ENCODE results near the gene LYAR. TPM values are rescaled to one million over a fixed set of nuclear protein-coding genes. Genes with fewer than 3 reads are reported as not detected.
"Not testable (repeated sequence)": the region's sequence is repeated elsewhere in the genome, so short reads cannot be mapped to it uniquely, and the experiment has no call there.

The LYAR gene
- total and polyA plus RNA-seq, 2 experiments from 2014 or later, result 6.7 to 12.2 TPM

GRCh38 chr4:4254666-4255065, 35.3 kb downstream of the LYAR start:
- no peaks in the 10 kb centered on the region for H3K36me3 ChIP-seq (replicated peaks; ENCODE audit: insufficient read depth, low read depth)

GRCh38 chr4:4254199-4254598, 35.8 kb downstream of the LYAR start:
- Histone ChIP-seq H2AFZ (no peak overlapping the region), H3K4me1 (ENCODE audit: insufficient read depth) (peaks cover 3% of the 10 kb centered on the region), H4K20me1 (ENCODE audit: insufficient read depth, poor library complexity, severe bottlenecking) (no peaks in the 10 kb centered on the region), H3K27me3 (no peaks in the 10 kb centered on the region), H3K79me2 (no peaks in the 10 kb centered on the region), H3K4me2 (no peak overlapping the region), H3K36me3 (replicated peaks; ENCODE audit: insufficient read depth, low read depth) (no peaks in the 10 kb centered on the region), H3K27ac (no peak overlapping the region), H3K9me2 (replicated peaks; ENCODE audit: insufficient read depth) (no peaks in the 10 kb centered on the region), H3K9me3 (ENCODE audit: low read depth) (no peaks in the 10 kb centered on the region), H3K4me3 (no peak overlapping the region)
- 91% methylated on average over 11 of the region's 11 CpGs for WGBS (ENCODE audit: low lambda C conversion rate, missing lambda C conversion rate)
- no peak for DNase-seq (ENCODE audit: low spot score)
- TF ChIP-seq EZH2phosphoT487 (IDR thresholded peaks at IDR 0.05; ENCODE audit: low read depth, severe bottlenecking, unreplicated experiment) (no peak), EZH2 (IDR thresholded peaks at IDR 0.05; ENCODE audit: borderline replicate concordance) (no peak), CTCF (IDR thresholded peaks at IDR 0.05; ENCODE audit: poor library complexity) (no peak)

More at GRCh38 chr4:4254666-4255065, 35.3 kb downstream of the LYAR start:
- H3K4me1 ChIP-seq (ENCODE audit: insufficient read depth), result peaks cover 7% of the 10 kb centered on the region
- H4K20me1 ChIP-seq (ENCODE audit: insufficient read depth, poor library complexity, severe bottlenecking), result no peaks in the 10 kb centered on the region
- no peaks in the 10 kb centered on the region for H3K79me2 ChIP-seq
- no peak overlapping the region for H3K27ac ChIP-seq
- no peak overlapping the region for H3K4me2 ChIP-seq
- DNase-seq (ENCODE audit: low spot score), result no peak
- H3K27me3 ChIP-seq, result no peaks in the 10 kb centered on the region
- no peaks in the 10 kb centered on the region for H3K9me2 ChIP-seq (replicated peaks; ENCODE audit: insufficient read depth)
- H3K9me3 ChIP-seq (ENCODE audit: low read depth), result no peaks in the 10 kb centered on the region
- no peak overlapping the region for H2AFZ ChIP-seq
- TF ChIP-seq CTCF (IDR thresholded peaks at IDR 0.05; ENCODE audit: poor library complexity) (no peak), EZH2phosphoT487 (IDR thresholded peaks at IDR 0.05; ENCODE audit: low read depth, severe bottlenecking, unreplicated experiment) (no peak), EZH2 (IDR thresholded peaks at IDR 0.05; ENCODE audit: borderline replicate concordance) (no peak)
- 90% methylated on average over 6 of the region's 6 CpGs for WGBS (ENCODE audit: low lambda C conversion rate, missing lambda C conversion rate)
- no peak overlapping the region for H3K4me3 ChIP-seq

- Histone ChIP-seq H3K36me3 (replicated peaks; ENCODE audit: insufficient read depth, low read depth) (no peaks in the 10 kb centered on the region), H3K4me2 (no peak overlapping the region), H3K9me3 (ENCODE audit: low read depth) (no peaks in the 10 kb centered on the region), H4K20me1 (ENCODE audit: insufficient read depth, poor library complexity, severe bottlenecking) (no peaks in the 10 kb centered on the region), H3K27me3 (no peaks in the 10 kb centered on the region), H3K4me3 (no peak overlapping the region), H3K9me2 (replicated peaks; ENCODE audit: insufficient read depth) (no peaks in the 10 kb centered on the region), H3K4me1 (ENCODE audit: insufficient read depth) (peaks cover 13% of the 10 kb centered on the region), H2AFZ (no peak overlapping the region), H3K79me2 (peaks cover 19% of the 10 kb centered on the region), H3K27ac (no peak overlapping the region)
- 88% methylated on average over 8 of the region's 8 CpGs for WGBS (ENCODE audit: low lambda C conversion rate, missing lambda C conversion rate)
- TF ChIP-seq EZH2 (IDR thresholded peaks at IDR 0.05; ENCODE audit: borderline replicate concordance) (no peak), CTCF (IDR thresholded peaks at IDR 0.05; ENCODE audit: poor library complexity) (no peak), EZH2phosphoT487 (IDR thresholded peaks at IDR 0.05; ENCODE audit: low read depth, severe bottlenecking, unreplicated experiment) (no peak)
- DNase-seq (ENCODE audit: low spot score), result no peak
Observed at GRCh38 chr4:4249866-4250265, 40.1 kb downstream of the LYAR start.

- not testable (repeated sequence) for H3K9me2 ChIP-seq (replicated peaks; ENCODE audit: insufficient read depth); H2AFZ ChIP-seq; H3K4me3 ChIP-seq; H3K9me3 ChIP-seq (ENCODE audit: low read depth); H3K36me3 ChIP-seq (replicated peaks; ENCODE audit: insufficient read depth, low read depth); H4K20me1 ChIP-seq (ENCODE audit: insufficient read depth, poor library complexity, severe bottlenecking); DNase-seq (ENCODE audit: low spot score); H3K27me3 ChIP-seq
- Histone ChIP-seq H3K79me2 (peaks cover 19% of the 10 kb centered on the region), H3K4me1 (ENCODE audit: insufficient read depth) (peaks cover 13% of the 10 kb centered on the region), H3K27ac (peak overlapping the region; percentile 94), H3K4me2 (peak overlapping the region; percentile 89)
- WGBS (ENCODE audit: low lambda C conversion rate, missing lambda C conversion rate), result 98% methylated on average over 15 of the region's 15 CpGs
Observed at GRCh38 chr4:4249342-4249741, 40.6 kb downstream of the LYAR start.
